SU-DHL-6 (cell line): ENCODE data around the gene CBS.
"Not testable (repeated sequence)": the region's sequence is repeated elsewhere in the genome, so short reads cannot be mapped to it uniquely, and the experiment has no call there.

Experiments
- H2AFZ ChIP-seq: fragments of 200-600 bp; sonication (generic); 2 replicates; pipeline ENCODE4 v1.6.1; 2014; ENCODE audit warnings: low read depth, mild to moderate bottlenecking, moderate library complexity, mixed read lengths, antibody characterized with exemption, low read length; ENCODE audit not compliant: severe bottlenecking
- H3F3A ChIP-seq: fragments of 200-600 bp; shearing (Covaris generic); 2 replicates; pipeline ENCODE4 v1.6.0; 2016; ENCODE audit warnings: antibody characterized with exemption, mild to moderate bottlenecking; ENCODE audit not compliant: insufficient read depth
- H3K27ac ChIP-seq: fragments of 200-600 bp; sonication (generic); 2 replicates; pipeline ENCODE4 v1.5.1; 2016; ENCODE audit warnings: low read depth, mild to moderate bottlenecking, low read length, moderate library complexity, mixed read lengths
- H3K27me3 ChIP-seq: fragments of 200-600 bp; sonication (generic), shearing (Covaris generic); 2 replicates; pipeline ENCODE4 v1.6.0; 2014; ENCODE audit warnings: mild to moderate bottlenecking, low read length
- H3K36me3 ChIP-seq: fragments of 200-600 bp; sonication (generic); 2 replicates; pipeline ENCODE4 v1.6.1; 2014; ENCODE audit warnings: mild to moderate bottlenecking, low read length, mixed read lengths
- H3K4me2 ChIP-seq: fragments of 300-600, 200-600 bp; shearing (Covaris generic), sonication (generic); 2 replicates; pipeline ENCODE4 v1.6.0; 2014; ENCODE audit warnings: low read length, low read depth, mild to moderate bottlenecking; ENCODE audit not compliant: poor library complexity, severe bottlenecking
- H3K4me3 ChIP-seq: fragments of 200-600 bp; sonication (generic); 2 replicates; pipeline ENCODE4 v1.5.1; 2014; ENCODE audit warnings: antibody characterized with exemption, low read length, mild to moderate bottlenecking, mixed read lengths; ENCODE audit not compliant: insufficient read depth, poor library complexity, severe bottlenecking
- H3K79me2 ChIP-seq: fragments of 200-600 bp; sonication (generic); 2 replicates; pipeline ENCODE4 v1.6.1; 2014; ENCODE audit warnings: mild to moderate bottlenecking, low read length, moderate library complexity; ENCODE audit not compliant: insufficient read depth
- H3K9ac ChIP-seq: fragments of 200-600 bp; sonication (generic); 2 replicates; pipeline ENCODE4 v1.7.0; 2014; ENCODE audit warnings: mild to moderate bottlenecking, low read length
- H3K9me2 ChIP-seq: fragments of 200-600 bp; sonication (generic); replicated peaks from 2 replicates; pipeline ENCODE4 v1.6.1; 2014; ENCODE audit warnings: low read length; ENCODE audit not compliant: insufficient read depth
- H3K9me3 ChIP-seq: fragments of 200-600 bp; sonication (generic); 2 replicates; pipeline ENCODE4 v1.6.1; 2014; ENCODE audit warnings: low read length, mixed read lengths; ENCODE audit not compliant: insufficient read depth
- H4K20me1 ChIP-seq: fragments of 200-600 bp; sonication (generic); 2 replicates; pipeline ENCODE4 v1.6.1; 2014; ENCODE audit warnings: low read depth, mild to moderate bottlenecking, antibody characterized with exemption, low read length, moderate library complexity, mixed read lengths

The CBS gene

GRCh38 chr21:43102281-43102680 lies 26.6 kb upstream of the CBS start:
- not testable (repeated sequence) for H3K4me2 ChIP-seq, H3K27me3 ChIP-seq, H4K20me1 ChIP-seq, H3K27ac ChIP-seq, H3K4me3 ChIP-seq, H3K9me3 ChIP-seq, H3K79me2 ChIP-seq, H3K9ac ChIP-seq, H2AFZ ChIP-seq, H3F3A ChIP-seq, H3K9me2 ChIP-seq, H3K36me3 ChIP-seq

DNA sequence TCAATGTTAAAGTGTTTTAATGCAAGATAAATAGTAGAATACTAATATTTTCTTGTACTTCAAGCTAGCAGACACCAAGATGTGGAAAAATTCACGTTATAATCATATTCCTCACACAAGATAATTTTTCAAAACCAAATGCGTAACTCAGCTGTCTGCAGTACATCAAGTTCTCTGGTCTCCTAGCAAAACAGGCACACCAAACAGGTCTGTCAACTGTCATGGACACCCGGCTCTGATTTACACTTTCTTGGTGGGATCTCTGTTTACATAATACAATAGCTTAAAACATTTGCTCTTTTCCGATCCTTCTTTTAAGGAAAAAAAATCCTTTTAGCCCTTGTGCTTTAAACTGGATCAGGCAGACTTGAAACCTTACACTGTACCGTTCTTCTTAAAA lies 26.0 kb upstream of the CBS start:
- H3K9me3 ChIP-seq, H3K79me2 ChIP-seq, H3K27ac ChIP-seq, H2AFZ ChIP-seq, H3K4me3 ChIP-seq, H3K9me2 ChIP-seq, H3F3A ChIP-seq, H4K20me1 ChIP-seq, H3K27me3 ChIP-seq, H3K36me3 ChIP-seq, H3K4me2 ChIP-seq, H3K9ac ChIP-seq: not testable (repeated sequence)

- not testable (repeated sequence) for H3K79me2 ChIP-seq, H3K27me3 ChIP-seq, H3K27ac ChIP-seq, H3K9me3 ChIP-seq, H3K4me2 ChIP-seq, H2AFZ ChIP-seq, H4K20me1 ChIP-seq, H3K9ac ChIP-seq, H3K36me3 ChIP-seq, H3K9me2 ChIP-seq, H3F3A ChIP-seq, H3K4me3 ChIP-seq
Observed at GRCh38 chr21:43101000-43101399, 25.4 kb upstream of the CBS start.

- not testable (repeated sequence) for H3K27ac ChIP-seq, H2AFZ ChIP-seq, H4K20me1 ChIP-seq, H3F3A ChIP-seq, H3K4me2 ChIP-seq, H3K36me3 ChIP-seq, H3K79me2 ChIP-seq, H3K9me3 ChIP-seq, H3K9ac ChIP-seq, H3K27me3 ChIP-seq, H3K9me2 ChIP-seq, H3K4me3 ChIP-seq
Observed at GRCh38 chr21:43091979-43092614, 16.5 kb upstream of the CBS start.

GRCh38 chr21:43090947-43091346 lies 15.3 kb upstream of the CBS start:
- H3K27ac ChIP-seq, H3F3A ChIP-seq, H4K20me1 ChIP-seq, H3K9me2 ChIP-seq, H3K36me3 ChIP-seq, H3K9ac ChIP-seq, H2AFZ ChIP-seq, H3K79me2 ChIP-seq, H3K27me3 ChIP-seq, H3K4me3 ChIP-seq, H3K4me2 ChIP-seq, H3K9me3 ChIP-seq: not testable (repeated sequence)

GRCh38 chr21:43089463-43089862 lies 13.8 kb upstream of the CBS start:
- H3F3A ChIP-seq, H3K27ac ChIP-seq, H3K9me2 ChIP-seq, H3K4me2 ChIP-seq, H3K9ac ChIP-seq, H2AFZ ChIP-seq, H3K36me3 ChIP-seq, H3K4me3 ChIP-seq, H4K20me1 ChIP-seq, H3K27me3 ChIP-seq, H3K79me2 ChIP-seq, H3K9me3 ChIP-seq: not testable (repeated sequence)

DNA sequence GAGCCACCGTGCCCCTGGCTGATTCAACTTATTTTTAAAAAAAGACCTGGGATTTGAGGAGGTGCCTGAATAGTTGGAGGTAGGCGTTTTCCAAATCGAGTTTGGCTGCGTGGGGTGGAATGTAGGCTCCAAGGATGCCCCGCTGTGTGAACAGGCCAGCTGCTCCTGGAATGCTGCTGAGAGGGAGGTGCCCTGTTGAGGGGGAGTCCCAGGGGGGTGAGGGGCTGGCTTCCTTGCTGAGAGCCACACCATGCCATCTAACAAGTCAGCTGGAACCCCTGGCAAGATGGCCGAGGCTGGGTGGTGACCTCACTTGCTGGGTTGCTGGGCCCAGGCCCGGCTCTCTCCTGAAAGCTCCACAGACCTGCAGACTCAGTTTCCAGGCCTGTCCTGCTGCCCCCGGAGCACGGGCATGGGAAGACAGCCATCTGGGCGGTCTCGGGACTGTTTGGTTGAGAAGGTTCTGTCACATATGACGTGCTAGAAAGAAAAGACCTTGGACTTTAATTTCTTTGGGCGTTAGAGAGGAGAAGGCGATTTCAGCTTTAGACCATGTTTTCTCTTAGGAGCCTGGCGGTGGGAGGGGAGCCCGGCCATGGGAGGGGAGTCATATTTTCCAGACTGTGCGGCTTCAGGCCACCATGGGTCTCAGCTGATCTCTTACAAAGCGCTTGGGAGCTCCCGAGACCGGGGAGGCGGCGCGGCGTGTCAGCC lies 7.1 kb upstream of the CBS start:
- H3K27ac ChIP-seq, H3K4me3 ChIP-seq, H3K4me2 ChIP-seq: not testable (repeated sequence)

GRCh38 chr21:43076643-43077042 lies 1.0 kb upstream of the CBS start:
- not testable (repeated sequence) for H3K4me2 ChIP-seq, H2AFZ ChIP-seq, H3K27ac ChIP-seq, H3K79me2 ChIP-seq, H3K27me3 ChIP-seq, H3K9me2 ChIP-seq, H4K20me1 ChIP-seq, H3F3A ChIP-seq, H3K4me3 ChIP-seq, H3K9ac ChIP-seq, H3K9me3 ChIP-seq, H3K36me3 ChIP-seq

More for the DNA sequence above, 7.1 kb upstream of the CBS start:
- not testable (repeated sequence) for H3K9me2 ChIP-seq, H3K79me2 ChIP-seq, H3K36me3 ChIP-seq, H3F3A ChIP-seq, H3K27me3 ChIP-seq, H2AFZ ChIP-seq, H4K20me1 ChIP-seq, H3K9me3 ChIP-seq, H3K9ac ChIP-seq
